NCI-H1930 (cell line): ENCODE results near the gene SPSB1.

Experiments
- DNase-seq, 2 experiments: peaks; one replicate each; lab custom pipeline; 2025; lab: John Stamatoyannopoulos, UW

The SPSB1 gene

GRCh38 chr1:9260059-9260766 is 32.5 kb upstream of the SPSB1 start:
- DNase-seq, result no peak

- no peak for DNase-seq
Observed at GRCh38 chr1:9261496-9261895, 31.2 kb upstream of the SPSB1 start.

- DNase-seq, result no peak
Observed at GRCh38 chr1:9262096-9262986, 30.4 kb upstream of the SPSB1 start.

DNA sequence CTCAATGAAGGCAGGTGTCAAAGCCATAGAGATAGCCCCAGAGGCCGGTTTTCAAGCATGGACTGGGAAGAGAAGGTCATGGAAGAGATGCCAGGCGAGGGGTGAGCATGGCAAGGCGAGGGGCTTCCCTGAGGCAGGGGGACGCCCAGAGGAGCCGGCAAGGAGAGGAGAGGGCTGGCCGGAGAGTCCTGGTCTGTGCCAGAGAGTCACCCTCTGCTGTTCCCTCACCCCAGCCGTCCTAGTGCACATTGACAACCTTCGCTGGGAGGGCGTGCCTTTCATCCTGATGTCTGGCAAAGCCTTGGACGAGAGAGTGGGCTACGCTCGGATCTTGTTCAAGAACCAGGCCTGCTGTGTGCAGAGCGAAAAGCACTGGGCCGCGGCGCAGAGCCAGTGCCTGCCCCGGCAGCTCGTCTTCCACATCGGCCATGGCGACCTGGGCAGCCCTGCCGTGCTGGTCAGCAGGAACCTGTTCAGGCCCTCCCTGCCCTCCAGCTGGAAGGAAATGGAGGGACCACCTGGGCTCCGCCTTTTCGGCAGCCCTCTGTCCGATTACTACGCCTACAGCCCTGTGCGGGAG is 29.3 kb upstream of the SPSB1 start:
- no peak for DNase-seq

DNA sequence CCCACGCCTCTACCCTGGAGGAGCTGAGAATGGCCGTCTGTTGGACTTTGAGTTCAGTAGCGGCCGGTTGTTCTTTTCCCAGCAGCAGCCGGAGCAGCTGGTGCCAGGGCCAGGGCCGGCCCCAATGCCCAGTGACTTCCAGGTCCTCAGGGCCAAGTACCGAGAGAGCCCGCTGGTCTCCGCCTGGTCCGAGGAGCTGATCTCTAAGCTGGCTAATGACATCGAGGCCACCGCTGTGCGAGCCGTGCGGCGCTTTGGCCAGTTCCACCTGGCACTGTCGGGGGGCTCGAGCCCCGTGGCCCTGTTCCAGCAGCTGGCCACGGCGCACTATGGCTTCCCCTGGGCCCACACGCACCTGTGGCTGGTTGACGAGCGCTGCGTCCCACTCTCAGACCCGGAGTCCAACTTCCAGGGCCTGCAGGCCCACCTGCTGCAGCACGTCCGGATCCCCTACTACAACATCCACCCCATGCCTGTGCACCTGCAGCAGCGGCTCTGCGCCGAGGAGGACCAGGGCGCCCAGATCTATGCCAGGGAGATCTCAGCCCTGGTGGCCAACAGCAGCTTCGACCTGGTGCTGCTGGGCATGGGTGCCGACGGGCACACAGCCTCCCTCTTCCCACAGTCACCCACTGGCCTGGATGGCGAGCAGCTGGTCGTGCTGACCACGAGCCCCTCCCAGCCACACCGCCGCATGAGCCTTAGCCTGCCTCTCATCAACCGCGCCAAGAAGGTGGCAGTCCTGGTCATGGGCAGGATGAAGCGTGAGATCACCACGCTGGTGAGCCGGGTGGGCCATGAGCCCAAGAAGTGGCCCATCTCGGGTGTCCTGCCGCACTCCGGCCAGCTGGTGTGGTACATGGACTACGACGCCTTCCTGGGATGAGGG is 28.5 kb upstream of the SPSB1 start:
- no peak for DNase-seq

- DNase-seq, result no peak
Observed at GRCh38 chr1:9265037-9265436, 27.7 kb upstream of the SPSB1 start.

DNA sequence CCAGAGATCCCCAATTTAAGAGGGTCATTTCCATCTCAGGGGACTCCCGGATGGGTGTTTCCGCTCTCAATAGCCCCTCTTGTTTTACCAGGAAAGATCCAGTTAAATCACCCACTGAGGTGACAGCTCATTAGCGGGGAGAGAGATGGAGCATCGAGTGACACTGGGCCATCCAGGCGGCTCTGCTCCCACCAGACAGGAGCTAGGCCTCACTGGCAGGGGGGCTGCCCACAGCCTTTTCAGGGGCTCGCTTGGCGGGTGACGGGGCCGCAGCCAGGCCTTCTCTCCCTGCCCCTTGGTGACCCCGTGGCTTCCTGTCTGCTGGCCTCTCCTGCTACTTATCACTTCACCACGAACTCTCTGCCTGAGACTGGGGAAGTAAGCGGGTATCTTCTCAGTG is 26.7 kb upstream of the SPSB1 start:
- DNase-seq, result no peak

DNA sequence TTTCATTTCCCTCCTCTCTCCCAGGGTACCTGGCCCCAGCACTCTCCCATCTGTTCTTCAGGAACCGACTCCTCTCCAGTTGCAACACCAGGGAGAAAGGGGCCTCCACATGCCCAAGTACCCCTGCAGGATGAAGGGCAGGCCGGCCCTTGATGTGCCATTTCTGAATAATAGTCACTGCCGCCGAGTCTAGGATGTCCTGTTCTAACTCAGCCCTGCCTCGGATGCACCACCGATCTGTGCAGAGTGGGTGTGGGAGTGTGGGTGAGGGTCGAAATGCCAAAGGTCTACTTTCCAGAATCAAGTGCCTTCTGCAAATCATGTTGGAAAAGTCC is 25.4 kb upstream of the SPSB1 start:
- no peak for DNase-seq

GRCh38 chr1:9267827-9268581 is 24.7 kb upstream of the SPSB1 start:
- DNase-seq, result no peak

- no peak for DNase-seq
Observed at GRCh38 chr1:9269078-9269501, 23.6 kb upstream of the SPSB1 start.

DNA sequence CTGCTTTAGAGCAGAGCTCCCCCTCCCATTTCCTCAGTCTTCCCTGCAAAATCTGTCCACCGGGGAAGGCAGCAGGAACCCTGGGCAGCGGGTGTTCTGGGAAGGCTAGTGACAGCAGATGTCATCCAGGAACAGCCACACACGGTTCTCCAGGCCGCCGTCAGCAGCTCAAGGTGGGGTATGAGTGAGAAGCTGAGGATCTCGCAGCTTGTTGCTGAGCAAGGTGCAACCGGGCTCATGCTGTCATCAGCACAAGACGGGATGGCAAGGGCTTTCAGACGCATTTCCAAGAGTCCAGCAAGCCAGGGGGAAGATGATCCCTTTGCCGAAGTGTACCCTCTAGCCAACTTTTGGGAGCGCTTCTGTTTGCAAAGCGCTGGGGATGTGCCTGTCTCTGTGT is 23.0 kb upstream of the SPSB1 start:
- no peak for DNase-seq

- no peak for DNase-seq
Observed at GRCh38 chr1:9270290-9270883, 22.3 kb upstream of the SPSB1 start.

GRCh38 chr1:9271283-9271682 is 21.4 kb upstream of the SPSB1 start:
- no peak for DNase-seq

GRCh38 chr1:9271861-9272595 is 20.7 kb upstream of the SPSB1 start:
- DNase-seq, result no peak

DNA sequence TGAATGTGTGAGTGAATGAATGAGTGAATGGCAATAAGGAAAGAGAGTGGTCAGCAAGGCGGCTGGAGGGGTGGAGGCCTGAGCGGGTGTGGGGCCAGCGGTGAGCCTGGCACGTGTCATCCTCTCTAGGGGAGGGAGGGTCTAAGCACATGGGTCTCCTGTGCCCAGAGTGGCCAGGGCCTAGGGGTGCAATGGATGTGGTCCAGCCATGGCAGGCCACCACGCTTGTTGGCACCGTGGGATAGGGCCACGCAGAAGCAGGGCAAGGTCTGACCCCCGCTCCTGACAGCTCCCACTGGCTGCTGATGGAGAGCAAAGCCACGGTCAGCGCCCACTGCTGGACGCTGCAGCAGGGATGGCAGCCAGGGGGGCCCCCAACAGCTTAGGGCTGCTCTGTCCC is 19.5 kb upstream of the SPSB1 start:
- DNase-seq, result no peak

GRCh38 chr1:9275161-9275560 is 17.5 kb upstream of the SPSB1 start:
- no peak for DNase-seq

DNA sequence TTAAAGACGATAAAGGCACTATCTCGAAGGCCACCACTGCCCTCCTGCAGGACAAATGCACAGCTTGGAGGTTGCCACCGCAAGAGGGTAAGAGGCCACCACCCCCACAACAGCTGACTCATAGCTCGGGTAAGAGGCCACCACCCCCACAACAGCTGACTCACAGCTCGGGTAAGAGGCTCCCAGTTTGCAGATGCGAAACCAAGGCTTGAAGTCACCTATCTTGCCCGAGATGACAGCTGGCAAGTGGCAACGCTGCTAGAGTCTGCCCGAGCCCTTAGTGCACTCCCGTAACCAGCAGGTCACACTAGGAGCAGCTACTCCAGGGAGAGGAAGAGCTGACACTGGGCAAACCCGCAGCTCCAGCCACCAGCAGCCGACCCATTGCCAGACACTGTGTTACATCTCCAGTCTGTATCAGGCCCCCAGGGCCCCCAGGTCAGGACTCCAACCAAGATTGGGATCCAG is 17.1 kb upstream of the SPSB1 start:
- DNase-seq, result no peak

- DNase-seq, result no peak
Observed at GRCh38 chr1:9278116-9278515, 14.6 kb upstream of the SPSB1 start.

- DNase-seq, result no peak
Observed at GRCh38 chr1:9278585-9279153, 14.0 kb upstream of the SPSB1 start.
